Heart left ventricle (tissue), 13 donors: ENCODE results near the gene RSPH10B2.
"Not testable (repeated sequence)": the region's sequence is repeated elsewhere in the genome, so short reads cannot be mapped to it uniquely, and the experiment has no call there.

Experiments
- POLR2A ChIP-seq, 2 donors: fragments of 450-650 bp; IDR thresholded peaks; one replicate each; pipeline ENCODE4 v1.6.1; 2017; ENCODE audit warnings: antibody characterized with exemption in 2 of 2, mild to moderate bottlenecking in 2 of 2, moderate library complexity in 2 of 2
- TF ChIP-seq, protein P1 (sequence below), 12 donors: fragments of 200-600 bp; sonication (generic) in 4 of 12; IDR thresholded peaks; one replicate each; pipeline versions ENCODE4 v1.5.0 to v1.8.0; 2018 to 2022; ENCODE audit warnings: antibody characterized with exemption in 12 of 12, mild to moderate bottlenecking in 5 of 12
- donor health status: ischemic (EF 13 %, LVEDD 7.1; RV severe dilation, severe dysfunction).
- donor health status: DM: no; HTN: yes; CAD: no.
- donor health status: DM: no; HTN: no; CAD: no.
- donor health status: ischemic (EF 25% LVEDD 6.9; RV normal size, moderate dysfunction).
- donor health status: ischemic (EF 25% LVEDD 5.7; RV mildly dilated, moderate dysfunction).
- donor health status: ischemic (EF 35%, LVEDD 5.7; RV mildly dilated, moderate dysfunction).
- donor health status: nonischemic (EF 11% LVEDD 7.7; RV severe dilation, severe dysfunction).
- donor health status: DM: yes; HTN: yes; CAD: no.
- donor health status: PGD.
- donor health status: ischemic (EF 29% LVEDD 5.4; RV normal size, mild dysfunction).
- donor health status: nonischemic (EF 23%, LVEDD 6.1; RV moderate dilation, normal function).

DNA sequence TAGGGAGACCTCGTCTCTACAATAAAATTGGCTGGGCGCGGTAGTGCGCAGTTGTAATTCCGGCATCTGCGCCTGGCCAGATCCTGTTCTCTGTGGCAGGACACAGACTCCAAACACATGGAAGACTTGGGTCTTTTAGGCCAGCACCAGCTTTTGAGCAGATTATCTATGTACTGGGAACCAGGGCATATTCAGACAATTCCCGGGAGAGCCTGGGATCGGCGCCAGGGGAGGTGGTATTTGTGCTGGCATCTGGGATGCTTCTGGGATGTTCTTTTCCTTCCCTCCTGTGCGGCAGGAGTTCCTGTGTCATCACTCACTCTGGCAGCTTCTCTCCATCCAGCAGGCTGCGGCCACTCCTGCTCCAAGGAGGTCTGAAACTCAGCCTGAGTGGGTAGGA is 15.5 kb upstream of the RSPH10B2 start:
- TF ChIP-seq, protein P1, sequence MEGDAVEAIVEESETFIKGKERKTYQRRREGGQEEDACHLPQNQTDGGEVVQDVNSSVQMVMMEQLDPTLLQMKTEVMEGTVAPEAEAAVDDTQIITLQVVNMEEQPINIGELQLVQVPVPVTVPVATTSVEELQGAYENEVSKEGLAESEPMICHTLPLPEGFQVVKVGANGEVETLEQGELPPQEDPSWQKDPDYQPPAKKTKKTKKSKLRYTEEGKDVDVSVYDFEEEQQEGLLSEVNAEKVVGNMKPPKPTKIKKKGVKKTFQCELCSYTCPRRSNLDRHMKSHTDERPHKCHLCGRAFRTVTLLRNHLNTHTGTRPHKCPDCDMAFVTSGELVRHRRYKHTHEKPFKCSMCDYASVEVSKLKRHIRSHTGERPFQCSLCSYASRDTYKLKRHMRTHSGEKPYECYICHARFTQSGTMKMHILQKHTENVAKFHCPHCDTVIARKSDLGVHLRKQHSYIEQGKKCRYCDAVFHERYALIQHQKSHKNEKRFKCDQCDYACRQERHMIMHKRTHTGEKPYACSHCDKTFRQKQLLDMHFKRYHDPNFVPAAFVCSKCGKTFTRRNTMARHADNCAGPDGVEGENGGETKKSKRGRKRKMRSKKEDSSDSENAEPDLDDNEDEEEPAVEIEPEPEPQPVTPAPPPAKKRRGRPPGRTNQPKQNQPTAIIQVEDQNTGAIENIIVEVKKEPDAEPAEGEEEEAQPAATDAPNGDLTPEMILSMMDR (IDR thresholded peaks at IDR 0.05): not testable (repeated sequence)
- not testable (repeated sequence) for TF ChIP-seq POLR2A (IDR thresholded peaks at IDR 0.05)
